Measurements from ENCODE around the gene PIK3R1.

DNA sequence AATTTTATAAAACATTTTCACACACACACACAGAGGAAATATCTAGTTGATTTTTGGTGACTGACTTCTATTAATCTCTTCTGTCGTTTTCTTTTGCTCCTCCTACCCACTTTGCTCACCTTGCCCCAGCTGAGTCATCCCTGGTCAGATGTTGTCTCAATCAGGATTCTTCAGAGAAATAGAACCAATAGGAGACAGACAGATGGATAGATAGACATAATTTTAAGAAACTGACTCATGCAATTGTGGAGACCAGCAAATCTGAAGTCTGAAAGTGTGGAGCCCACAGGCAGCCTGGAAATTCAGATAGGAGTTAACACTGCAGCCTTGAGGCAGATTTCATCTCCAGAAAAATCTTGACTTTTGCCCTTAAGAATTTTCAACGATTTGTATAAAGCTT is 37.0 kb upstream of the PIK3R1 start:
- TF ChIP-seq, protein P1, sequence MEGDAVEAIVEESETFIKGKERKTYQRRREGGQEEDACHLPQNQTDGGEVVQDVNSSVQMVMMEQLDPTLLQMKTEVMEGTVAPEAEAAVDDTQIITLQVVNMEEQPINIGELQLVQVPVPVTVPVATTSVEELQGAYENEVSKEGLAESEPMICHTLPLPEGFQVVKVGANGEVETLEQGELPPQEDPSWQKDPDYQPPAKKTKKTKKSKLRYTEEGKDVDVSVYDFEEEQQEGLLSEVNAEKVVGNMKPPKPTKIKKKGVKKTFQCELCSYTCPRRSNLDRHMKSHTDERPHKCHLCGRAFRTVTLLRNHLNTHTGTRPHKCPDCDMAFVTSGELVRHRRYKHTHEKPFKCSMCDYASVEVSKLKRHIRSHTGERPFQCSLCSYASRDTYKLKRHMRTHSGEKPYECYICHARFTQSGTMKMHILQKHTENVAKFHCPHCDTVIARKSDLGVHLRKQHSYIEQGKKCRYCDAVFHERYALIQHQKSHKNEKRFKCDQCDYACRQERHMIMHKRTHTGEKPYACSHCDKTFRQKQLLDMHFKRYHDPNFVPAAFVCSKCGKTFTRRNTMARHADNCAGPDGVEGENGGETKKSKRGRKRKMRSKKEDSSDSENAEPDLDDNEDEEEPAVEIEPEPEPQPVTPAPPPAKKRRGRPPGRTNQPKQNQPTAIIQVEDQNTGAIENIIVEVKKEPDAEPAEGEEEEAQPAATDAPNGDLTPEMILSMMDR (IDR thresholded peaks at IDR 0.05): no peak
- TF ChIP-seq POLR2A (IDR thresholded peaks at IDR 0.05): no peak

Data from body of pancreas (tissue), 4 donors.